Astrocyte (in vitro differentiated cells and primary cell): Measurements from ENCODE around the gene ZNF619.

ENCODE experiments used
- EZH2 ChIP-seq: IDR thresholded peaks from 2 replicates; pipeline ENCODE4 v1.6.1; 2012; ENCODE audit warnings: mild to moderate bottlenecking, low read length, inconsistent platforms; ENCODE audit not compliant: insufficient read depth
- TF ChIP-seq, protein P1 (sequence below): IDR thresholded peaks from 2 replicates; pipeline ENCODE4 v1.5.1; 2011; ENCODE audit warnings: low read depth, mild to moderate bottlenecking, inconsistent platforms, low read length, moderate library complexity; ENCODE audit not compliant: insufficient read depth

DNA sequence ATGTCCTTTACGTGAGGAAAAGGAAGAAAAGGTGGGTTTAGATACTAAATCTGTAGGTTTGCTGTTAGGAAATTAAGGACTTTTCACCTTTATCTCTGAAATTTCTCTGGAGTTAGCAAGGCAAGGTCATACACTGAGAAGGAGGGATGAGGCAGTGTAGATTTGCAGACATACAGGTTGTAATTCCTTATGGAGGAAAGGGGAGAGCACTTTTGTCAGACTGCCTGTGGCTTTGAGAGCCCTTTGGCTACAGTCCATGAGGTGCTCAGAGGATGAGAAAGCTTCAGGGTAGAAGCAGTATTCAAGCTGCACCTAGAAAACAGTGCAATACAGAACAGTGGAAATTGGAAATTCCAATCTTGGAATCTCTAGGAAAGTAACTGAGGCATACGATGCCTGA is 11.5 kb upstream of the ZNF619 start:
- TF ChIP-seq, protein P1, sequence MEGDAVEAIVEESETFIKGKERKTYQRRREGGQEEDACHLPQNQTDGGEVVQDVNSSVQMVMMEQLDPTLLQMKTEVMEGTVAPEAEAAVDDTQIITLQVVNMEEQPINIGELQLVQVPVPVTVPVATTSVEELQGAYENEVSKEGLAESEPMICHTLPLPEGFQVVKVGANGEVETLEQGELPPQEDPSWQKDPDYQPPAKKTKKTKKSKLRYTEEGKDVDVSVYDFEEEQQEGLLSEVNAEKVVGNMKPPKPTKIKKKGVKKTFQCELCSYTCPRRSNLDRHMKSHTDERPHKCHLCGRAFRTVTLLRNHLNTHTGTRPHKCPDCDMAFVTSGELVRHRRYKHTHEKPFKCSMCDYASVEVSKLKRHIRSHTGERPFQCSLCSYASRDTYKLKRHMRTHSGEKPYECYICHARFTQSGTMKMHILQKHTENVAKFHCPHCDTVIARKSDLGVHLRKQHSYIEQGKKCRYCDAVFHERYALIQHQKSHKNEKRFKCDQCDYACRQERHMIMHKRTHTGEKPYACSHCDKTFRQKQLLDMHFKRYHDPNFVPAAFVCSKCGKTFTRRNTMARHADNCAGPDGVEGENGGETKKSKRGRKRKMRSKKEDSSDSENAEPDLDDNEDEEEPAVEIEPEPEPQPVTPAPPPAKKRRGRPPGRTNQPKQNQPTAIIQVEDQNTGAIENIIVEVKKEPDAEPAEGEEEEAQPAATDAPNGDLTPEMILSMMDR: no peak
- TF ChIP-seq EZH2: no peak
